Endodermal cell (in vitro differentiated cells): Measurements from ENCODE around the gene TAX1BP1. TPM values are rescaled to one million over a fixed set of nuclear protein-coding genes. Genes with fewer than 3 reads are reported as not detected.

Source experiments
- DNase-seq: peaks from one replicate; pipeline ENCODE4 v3.0.0-alpha.2; 2017
- H3K27ac ChIP-seq: 2 replicates; pipeline ENCODE4 v1.5.1; 2013; ENCODE audit warnings: mild to moderate bottlenecking, low read depth, low read length, moderate library complexity
- H3K27me3 ChIP-seq: 2 replicates; pipeline ENCODE4 v1.6.1; 2013; ENCODE audit warnings: mild to moderate bottlenecking, low read length, moderate library complexity; ENCODE audit not compliant: insufficient read depth, control insufficient read depth, poor library complexity, severe bottlenecking
- H3K36me3 ChIP-seq: 2 replicates; pipeline ENCODE4 v1.7.0; 2013; ENCODE audit warnings: mild to moderate bottlenecking, low read length, moderate library complexity; ENCODE audit not compliant: control insufficient read depth, insufficient read depth
- H3K4me1 ChIP-seq: one replicate; pipeline ENCODE4 v1.7.0; 2013; ENCODE audit warnings: low read length; ENCODE audit not compliant: control insufficient read depth, insufficient read depth
- H3K4me3 ChIP-seq: 2 replicates; pipeline ENCODE4 v1.5.1; 2013; ENCODE audit warnings: mild to moderate bottlenecking, low read length, moderate library complexity
- H3K9ac ChIP-seq: 2 replicates; pipeline ENCODE4 v1.6.1; 2013; ENCODE audit warnings: mild to moderate bottlenecking, low read length, moderate library complexity; ENCODE audit not compliant: poor library complexity, severe bottlenecking; ENCODE audit errors: extremely low read depth
- H3K9me3 ChIP-seq: 2 replicates; pipeline ENCODE4 v1.6.1; 2013; ENCODE audit warnings: mild to moderate bottlenecking, low read length, moderate library complexity; ENCODE audit not compliant: control insufficient read depth
- H3K27ac Mint-ChIP-seq: 2 replicates; pipeline ENCODE4 v1.8.0; 2020; ENCODE audit warnings: mixed read lengths
- H3K27me3 Mint-ChIP-seq: 2 replicates; pipeline ENCODE4 v1.8.0; 2021; ENCODE audit warnings: mild to moderate bottlenecking, mixed read lengths; ENCODE audit not compliant: insufficient read depth
- H3K36me3 Mint-ChIP-seq: 2 replicates; pipeline ENCODE4 v1.8.0; 2020; ENCODE audit warnings: low read depth, mixed read lengths
- H3K4me1 Mint-ChIP-seq: 2 replicates; pipeline ENCODE4 v1.8.0; 2020; ENCODE audit warnings: mixed read lengths
- H3K4me3 Mint-ChIP-seq: 2 replicates; pipeline ENCODE4 v1.8.0; 2020; ENCODE audit warnings: mild to moderate bottlenecking, moderate library complexity, mixed read lengths
- H3K9me3 Mint-ChIP-seq: 2 replicates; pipeline ENCODE4 v1.8.0; 2020; ENCODE audit warnings: mild to moderate bottlenecking, mixed read lengths
- CTCF ChIP-seq: fragments of 200-600 bp; sonication (generic); conservative IDR thresholded peaks from 2 replicates; pipeline ENCODE4 v1.5.0; 2021; ENCODE audit warnings: antibody characterized with exemption, mild to moderate bottlenecking
- WGBS, 2 experiments: methylation state at CpG; one replicate each; pipeline versions ENCODE4 v1.1.5 to v1.1.7; 2013; ENCODE audit warnings: missing lambda C conversion rate in 2 of 2, mixed read lengths in 1 of 2; ENCODE audit not compliant: insufficient coverage in 1 of 2, insufficient read length in 1 of 2; 5-methylcytosine and 5-hydroxymethylcytosine counted together
- total RNA-seq, 2 donors: library from RNA; stranded (reverse); fragmentation: NEBNext Ultra II Directional in 1 of 2; extraction: Animal tissue kit (Norgen Biotek cat#: 25700) in 1 of 2; gene quantifications; 2 replicates in 1 of 2; 3 replicates in 1 of 2; pipeline ENCODE4 v1.2.1, GENCODE V29; 2021

Gene TAX1BP1
- total RNA-seq, 2 donors from 2014 or later, result 100 to 114 TPM

DNA sequence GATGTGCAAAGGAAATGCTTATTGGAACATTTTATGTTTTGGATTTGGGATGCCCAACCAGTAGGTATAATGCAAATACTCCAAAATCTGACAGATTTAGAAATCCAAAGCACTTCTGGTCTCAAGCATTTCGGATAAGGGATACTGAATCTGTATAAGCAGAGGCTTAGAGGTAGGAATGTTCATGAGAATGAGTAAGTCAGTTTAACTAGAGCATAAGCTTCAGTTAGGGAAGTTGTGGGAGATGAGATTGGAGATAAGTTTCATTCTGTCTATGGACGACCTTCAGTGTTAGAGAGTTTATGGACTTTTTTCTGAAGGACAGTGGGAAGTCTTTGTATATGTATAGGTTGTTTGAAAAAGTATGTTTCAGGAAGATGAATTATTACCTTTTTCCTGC lies 10.4 kb downstream of the TAX1BP1 start:
- H3K36me3 ChIP-seq, result peaks cover 52% of the 10 kb centered on the region
- no peak overlapping the region for H3K4me3 ChIP-seq
- no peaks in the 10 kb centered on the region for H3K9me3 ChIP-seq
- H3K27me3 Mint-ChIP-seq, result no peaks in the 10 kb centered on the region
- H3K4me3 Mint-ChIP-seq, result no peak overlapping the region
- peaks cover 17% of the 10 kb centered on the region for H3K4me1 Mint-ChIP-seq
- H3K9ac ChIP-seq, result no peak overlapping the region
- H3K9me3 Mint-ChIP-seq, result no peaks in the 10 kb centered on the region
- H3K36me3 Mint-ChIP-seq, result peaks cover 36% of the 10 kb centered on the region
- no peak overlapping the region for H3K27ac ChIP-seq
- H3K27me3 ChIP-seq, result no peaks in the 10 kb centered on the region
- WGBS, 2 experiments, result 87 to 88% methylated on average over 2 of the region's 2 CpGs
- no peak for DNase-seq
- no peak overlapping the region for H3K27ac Mint-ChIP-seq
- H3K4me1 ChIP-seq, result peaks cover 7% of the 10 kb centered on the region
- no peak for TF ChIP-seq CTCF

GRCh38 chr7:27751888-27752660 lies 12.1 kb downstream of the TAX1BP1 start:
- Histone ChIP-seq H3K27ac (no peak overlapping the region), H3K36me3 (peaks cover 68% of the 10 kb centered on the region), H3K9ac (no peak overlapping the region), H3K9me3 (no peaks in the 10 kb centered on the region), H3K4me3 (no peak overlapping the region), H3K4me1 (peaks cover under 1% of the 10 kb centered on the region), H3K27me3 (no peaks in the 10 kb centered on the region)
- H3K27ac Mint-ChIP-seq, result no peak overlapping the region
- H3K27me3 Mint-ChIP-seq, result no peaks in the 10 kb centered on the region
- H3K4me1 Mint-ChIP-seq, result peaks cover 6% of the 10 kb centered on the region
- TF ChIP-seq CTCF, result no peak
- peaks cover 36% of the 10 kb centered on the region for H3K36me3 Mint-ChIP-seq
- DNase-seq, result no peak
- H3K9me3 Mint-ChIP-seq, result no peaks in the 10 kb centered on the region
- H3K4me3 Mint-ChIP-seq, result no peak overlapping the region
- 95% methylated on average over 6 of the region's 6 CpGs for WGBS, 2 experiments

DNA sequence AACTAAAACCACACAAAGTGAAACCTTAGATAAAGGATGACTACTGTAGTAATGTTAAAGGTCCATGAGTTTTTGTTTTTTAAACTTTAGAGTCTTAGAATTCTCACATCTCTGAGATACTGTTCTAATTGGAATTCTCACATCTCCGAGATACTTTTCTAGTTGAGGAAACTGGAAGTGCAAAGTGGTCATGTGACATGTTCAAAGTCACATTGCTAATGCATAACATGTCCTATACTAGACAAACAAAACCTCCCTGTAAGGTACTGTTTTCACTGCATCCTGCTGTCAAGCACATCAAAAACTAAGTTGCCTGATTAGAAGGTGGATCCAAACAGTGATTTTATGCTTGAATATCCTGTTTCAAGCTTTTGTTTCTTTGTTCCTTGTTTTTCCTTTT lies 13.9 kb downstream of the TAX1BP1 start:
- no peaks in the 10 kb centered on the region for H3K9me3 ChIP-seq
- Mint-ChIP-seq H3K9me3 (no peaks in the 10 kb centered on the region), H3K36me3 (peaks cover 43% of the 10 kb centered on the region), H3K27ac (no peak overlapping the region), H3K4me1 (no peaks in the 10 kb centered on the region), H3K4me3 (no peak overlapping the region), H3K27me3 (no peaks in the 10 kb centered on the region)
- WGBS, 2 experiments, result 96 to 100% methylated on average over 1 of the region's 1 CpG
- H3K36me3 ChIP-seq, result peaks cover 79% of the 10 kb centered on the region
- DNase-seq, result no peak
- no peaks in the 10 kb centered on the region for H3K4me1 ChIP-seq
- no peak overlapping the region for H3K27ac ChIP-seq
- H3K27me3 ChIP-seq, result no peaks in the 10 kb centered on the region
- TF ChIP-seq CTCF, result no peak
- H3K4me3 ChIP-seq, result no peak overlapping the region
- H3K9ac ChIP-seq, result no peak overlapping the region
